Peyer's patch (tissue), 4 donors: ENCODE measurements around the gene SPAG16.

ENCODE experiments used
- POLR2A ChIP-seq, 2 donors: fragments of 450-650 bp; IDR thresholded peaks; one replicate each; pipeline ENCODE4 v1.5.1; 2017; ENCODE audit warnings: antibody characterized with exemption in 2 of 2, mild to moderate bottlenecking in 2 of 2, moderate library complexity in 2 of 2
- TF ChIP-seq, protein P1 (sequence below), 6 experiments: fragments of 450-650 bp in 4 of 6; fragments of 200-600 bp in 2 of 6; sonication (generic) in 1 of 6; IDR thresholded peaks; one replicate each; pipeline ENCODE4 v1.5.1; 2017 to 2019; ENCODE audit warnings: antibody characterized with exemption in 6 of 6, mild to moderate bottlenecking in 3 of 6, moderate library complexity in 1 of 6

DNA sequence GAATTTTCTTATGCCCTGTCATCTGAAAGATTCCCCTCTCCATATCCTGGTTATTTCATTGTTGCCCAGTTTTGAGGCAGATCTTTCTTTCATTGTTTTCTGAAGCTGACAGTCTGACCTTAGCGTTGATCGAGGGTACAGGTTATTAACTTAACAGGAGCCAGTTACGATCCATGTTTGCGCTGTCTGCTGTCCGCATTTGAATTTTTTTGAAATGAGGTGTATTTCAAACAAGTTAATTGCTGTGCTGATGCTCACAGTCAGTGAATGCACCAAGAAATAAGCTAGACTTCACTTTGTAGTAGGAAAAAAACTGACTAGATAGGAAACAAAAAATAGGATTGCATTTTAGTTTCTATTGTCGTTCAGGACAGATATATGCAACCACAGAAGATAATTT lies 34.8 kb upstream of the SPAG16 start:
- no peak for TF ChIP-seq POLR2A (IDR thresholded peaks at IDR 0.05)
- TF ChIP-seq, protein P1, sequence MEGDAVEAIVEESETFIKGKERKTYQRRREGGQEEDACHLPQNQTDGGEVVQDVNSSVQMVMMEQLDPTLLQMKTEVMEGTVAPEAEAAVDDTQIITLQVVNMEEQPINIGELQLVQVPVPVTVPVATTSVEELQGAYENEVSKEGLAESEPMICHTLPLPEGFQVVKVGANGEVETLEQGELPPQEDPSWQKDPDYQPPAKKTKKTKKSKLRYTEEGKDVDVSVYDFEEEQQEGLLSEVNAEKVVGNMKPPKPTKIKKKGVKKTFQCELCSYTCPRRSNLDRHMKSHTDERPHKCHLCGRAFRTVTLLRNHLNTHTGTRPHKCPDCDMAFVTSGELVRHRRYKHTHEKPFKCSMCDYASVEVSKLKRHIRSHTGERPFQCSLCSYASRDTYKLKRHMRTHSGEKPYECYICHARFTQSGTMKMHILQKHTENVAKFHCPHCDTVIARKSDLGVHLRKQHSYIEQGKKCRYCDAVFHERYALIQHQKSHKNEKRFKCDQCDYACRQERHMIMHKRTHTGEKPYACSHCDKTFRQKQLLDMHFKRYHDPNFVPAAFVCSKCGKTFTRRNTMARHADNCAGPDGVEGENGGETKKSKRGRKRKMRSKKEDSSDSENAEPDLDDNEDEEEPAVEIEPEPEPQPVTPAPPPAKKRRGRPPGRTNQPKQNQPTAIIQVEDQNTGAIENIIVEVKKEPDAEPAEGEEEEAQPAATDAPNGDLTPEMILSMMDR (IDR thresholded peaks at IDR 0.05) = no peak
